Hepatocyte (in vitro differentiated cells): Measurements from ENCODE around the gene SMIM33. TPM values are rescaled to one million over a fixed set of nuclear protein-coding genes. Genes with fewer than 3 reads are reported as not detected.

ENCODE experiments used
- DNase-seq: peaks from one replicate; pipeline ENCODE4 v3.0.0-alpha.2; 2016; ENCODE audit warnings: low spot score
- H2AFZ ChIP-seq: fragments of 200-600 bp; sonication (generic); 2 replicates; pipeline ENCODE4 v1.6.0; 2016; ENCODE audit warnings: antibody characterized with exemption, mild to moderate bottlenecking
- H3K27ac ChIP-seq: fragments of 200-600 bp; sonication (generic); 2 replicates; pipeline ENCODE4 v1.5.1; 2016; ENCODE audit warnings: mild to moderate bottlenecking
- H3K27me3 ChIP-seq: fragments of 200-600 bp; sonication (generic); 2 replicates; pipeline ENCODE4 v1.6.1; 2016
- H3K36me3 ChIP-seq: fragments of 200-600 bp; sonication (generic); replicated peaks from 2 replicates; pipeline ENCODE4 v1.5.1; 2016; ENCODE audit warnings: low read depth; ENCODE audit not compliant: insufficient read depth
- H3K4me1 ChIP-seq: fragments of 200-600 bp; sonication (generic); 2 replicates; pipeline ENCODE4 v1.5.1; 2016; ENCODE audit warnings: mild to moderate bottlenecking, moderate library complexity; ENCODE audit not compliant: insufficient read depth
- H3K4me2 ChIP-seq: fragments of 200-600 bp; sonication (generic); 2 replicates; pipeline ENCODE4 v1.6.0; 2016
- H3K4me3 ChIP-seq: fragments of 200-600 bp; sonication (generic); 2 replicates; pipeline ENCODE4 v1.5.1; 2016; ENCODE audit warnings: mild to moderate bottlenecking
- H3K79me2 ChIP-seq: fragments of 200-600 bp; sonication (generic); 2 replicates; pipeline ENCODE4 v1.6.0; 2017; ENCODE audit warnings: mild to moderate bottlenecking
- H3K9me2 ChIP-seq: fragments of 200-600 bp; sonication (generic); replicated peaks from 2 replicates; pipeline ENCODE4 v1.6.0; 2017; ENCODE audit warnings: mild to moderate bottlenecking; ENCODE audit not compliant: insufficient read depth
- H3K9me3 ChIP-seq: fragments of 200-600 bp; sonication (generic); 2 replicates; pipeline ENCODE4 v1.5.1; 2016; ENCODE audit warnings: low read depth, mild to moderate bottlenecking
- H4K20me1 ChIP-seq: fragments of 200-600 bp; sonication (generic); 2 replicates; pipeline ENCODE4 v1.6.0; 2016; ENCODE audit warnings: mild to moderate bottlenecking; ENCODE audit not compliant: insufficient read depth, poor library complexity, severe bottlenecking
- EZH2 ChIP-seq: fragments of 200-600 bp; sonication (generic); IDR thresholded peaks from 2 replicates; pipeline ENCODE4 v1.6.1; 2016; ENCODE audit warnings: antibody characterized with exemption, mild to moderate bottlenecking, borderline replicate concordance
- EZH2phosphoT487 ChIP-seq: fragments of 200-600 bp; sonication (generic); IDR thresholded peaks from one replicate; pipeline ENCODE4 v1.6.1; 2018; ENCODE audit warnings: antibody characterized with exemption, mild to moderate bottlenecking, low read depth, moderate library complexity; ENCODE audit not compliant: unreplicated experiment, severe bottlenecking
- WGBS: methylation state at CpG from one replicate; pipeline ENCODE4 v1.1.6; 2016; ENCODE audit warnings: low lambda C conversion rate; ENCODE audit errors: missing lambda C conversion rate; 5-methylcytosine and 5-hydroxymethylcytosine counted together
- polyA plus RNA-seq: library from polyadenylated mRNA; unstranded; fragments of >200 nt; fragmentation: Nextera tagmentation; extraction: Ambion mirVana; gene quantifications from 2 replicates; pipeline ENCODE4 v1.2.1, GENCODE V29; 2016
- total RNA-seq: library from RNA; depleted of rRNA; stranded (reverse); fragments of >200 nt; gene quantifications from 2 replicates; pipeline ENCODE4 v1.2.3, GENCODE V29; 2014
- TF ChIP-seq, protein P1 (sequence below): fragments of 200-600 bp; sonication (generic); IDR thresholded peaks from 2 replicates; pipeline ENCODE4 v1.5.1; 2016; ENCODE audit warnings: antibody characterized with exemption, mild to moderate bottlenecking; ENCODE audit not compliant: poor library complexity

SMIM33 gene
- total RNA-seq: not detected in 2 replicates
- polyA plus RNA-seq: not detected in 2 replicates

DNA sequence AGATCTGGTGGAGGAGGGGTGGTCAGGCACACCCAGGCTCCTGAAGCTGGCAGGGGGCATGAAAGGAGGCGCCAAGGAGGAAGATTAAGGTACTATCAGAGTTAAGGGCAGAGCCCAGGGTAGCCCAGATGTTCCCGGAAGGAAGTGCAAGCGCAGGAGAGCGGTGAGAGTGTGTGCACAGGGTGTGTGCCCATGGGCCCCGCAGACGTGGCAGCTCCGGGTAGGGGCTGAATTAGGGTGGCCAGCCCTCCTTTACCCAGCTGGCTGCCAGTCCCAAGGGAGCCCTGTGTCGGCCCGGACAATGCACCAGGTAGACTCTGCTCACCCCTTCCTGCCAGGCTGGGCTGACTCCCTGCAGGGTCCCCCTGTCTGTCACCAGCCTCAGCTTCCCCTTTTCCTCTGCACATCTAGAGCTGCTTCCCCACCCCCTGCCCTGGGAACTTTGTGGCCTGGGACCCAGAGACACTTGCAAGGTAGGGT is at the start of gene SMIM33:
SMIM33 (plus strand) TSS at position 184 of the 480 bp plus-strand sequence; CDS start at position 302, 118 bp downstream.
- no peak within 1 kb of the TSS for H3K4me2 ChIP-seq
- no peak within 1 kb of the TSS for H3K4me3 ChIP-seq
- no peaks in the 10 kb centered on the region for H3K36me3 ChIP-seq
- no peaks in the 10 kb centered on the region for H3K79me2 ChIP-seq
- no peaks in the 10 kb centered on the region for H3K27me3 ChIP-seq
- no peak within 1 kb of the TSS for H3K27ac ChIP-seq
- H3K4me1 ChIP-seq: peaks cover 16% of the 10 kb centered on the region
- no peaks in the 10 kb centered on the region for H3K9me3 ChIP-seq
- WGBS: 85% methylated on average over 9 of the region's 9 CpGs
- H2AFZ ChIP-seq: no peak within 1 kb of the TSS
- H4K20me1 ChIP-seq: no peaks in the 10 kb centered on the region
- no peak for TF ChIP-seq EZH2
- TF ChIP-seq EZH2phosphoT487: no peak
- TF ChIP-seq, protein P1, sequence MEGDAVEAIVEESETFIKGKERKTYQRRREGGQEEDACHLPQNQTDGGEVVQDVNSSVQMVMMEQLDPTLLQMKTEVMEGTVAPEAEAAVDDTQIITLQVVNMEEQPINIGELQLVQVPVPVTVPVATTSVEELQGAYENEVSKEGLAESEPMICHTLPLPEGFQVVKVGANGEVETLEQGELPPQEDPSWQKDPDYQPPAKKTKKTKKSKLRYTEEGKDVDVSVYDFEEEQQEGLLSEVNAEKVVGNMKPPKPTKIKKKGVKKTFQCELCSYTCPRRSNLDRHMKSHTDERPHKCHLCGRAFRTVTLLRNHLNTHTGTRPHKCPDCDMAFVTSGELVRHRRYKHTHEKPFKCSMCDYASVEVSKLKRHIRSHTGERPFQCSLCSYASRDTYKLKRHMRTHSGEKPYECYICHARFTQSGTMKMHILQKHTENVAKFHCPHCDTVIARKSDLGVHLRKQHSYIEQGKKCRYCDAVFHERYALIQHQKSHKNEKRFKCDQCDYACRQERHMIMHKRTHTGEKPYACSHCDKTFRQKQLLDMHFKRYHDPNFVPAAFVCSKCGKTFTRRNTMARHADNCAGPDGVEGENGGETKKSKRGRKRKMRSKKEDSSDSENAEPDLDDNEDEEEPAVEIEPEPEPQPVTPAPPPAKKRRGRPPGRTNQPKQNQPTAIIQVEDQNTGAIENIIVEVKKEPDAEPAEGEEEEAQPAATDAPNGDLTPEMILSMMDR: no peak
- DNase-seq: no peak
- H3K9me2 ChIP-seq: no peaks in the 10 kb centered on the region

DNA sequence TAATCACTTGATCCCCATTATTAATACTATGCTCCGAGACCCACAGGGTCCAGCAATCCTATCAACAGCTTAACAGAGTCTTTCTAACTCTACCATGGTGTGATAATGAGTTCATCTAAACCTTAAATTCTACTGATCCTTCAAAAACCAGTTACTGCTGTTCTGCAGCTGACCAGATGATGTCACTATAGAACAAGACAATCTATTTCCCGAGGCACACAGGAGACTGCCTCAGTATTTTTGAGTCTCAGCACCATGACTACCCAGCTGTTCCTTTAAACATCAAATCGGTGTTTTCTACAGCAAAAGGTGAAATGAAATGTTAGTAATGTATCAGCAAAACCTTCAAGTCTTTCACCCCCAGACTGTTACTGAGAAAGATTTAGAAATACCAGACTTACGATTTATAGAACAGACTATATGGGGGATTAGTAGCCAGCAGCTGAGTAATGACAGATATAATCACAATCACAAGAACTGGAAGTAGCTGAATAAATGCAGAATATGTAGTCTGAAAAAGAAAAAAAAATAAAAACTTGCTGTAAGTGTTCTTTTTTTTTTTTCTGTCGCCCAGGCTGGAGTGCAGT is 48.4 kb upstream of the SMIM33 start:
- TF ChIP-seq EZH2: no peak
- TF ChIP-seq, protein P1: peak; percentile 89
- Histone ChIP-seq H3K4me3 (no peak overlapping the region), H3K9me3 (no peaks in the 10 kb centered on the region), H3K27ac (no peak overlapping the region), H2AFZ (no peak overlapping the region), H3K79me2 (no peaks in the 10 kb centered on the region), H3K27me3 (no peaks in the 10 kb centered on the region), H4K20me1 (no peaks in the 10 kb centered on the region), H3K4me1 (peaks cover 16% of the 10 kb centered on the region), H3K9me2 (no peaks in the 10 kb centered on the region), H3K4me2 (no peak overlapping the region), H3K36me3 (no peaks in the 10 kb centered on the region)
- 42% methylated on average over 5 of the region's 5 CpGs for WGBS
- DNase-seq: peak; percentile 73

DNA sequence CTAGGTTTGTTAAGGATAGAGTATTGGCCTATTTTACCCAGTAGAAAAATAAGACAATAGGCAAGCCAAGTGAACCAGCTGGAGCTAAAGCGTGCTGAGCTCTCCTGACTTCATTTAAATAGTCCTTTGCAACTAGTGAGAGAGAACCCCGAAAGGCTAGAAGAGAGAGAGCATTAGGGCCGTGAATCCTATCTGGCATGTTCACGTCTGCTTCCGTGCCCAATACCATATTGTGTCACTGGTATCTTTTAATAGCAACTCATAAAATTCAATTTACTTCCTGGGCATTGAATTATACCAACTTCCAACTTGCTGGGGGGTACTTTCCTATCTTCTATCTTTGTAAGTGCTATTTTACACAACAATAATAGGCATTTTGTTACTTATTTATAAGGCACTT is 45.3 kb upstream of the SMIM33 start:
- Histone ChIP-seq H3K36me3 (no peaks in the 10 kb centered on the region), H3K4me2 (no peak overlapping the region), H3K79me2 (no peaks in the 10 kb centered on the region), H3K27ac (no peak overlapping the region), H4K20me1 (no peaks in the 10 kb centered on the region), H3K4me3 (no peak overlapping the region), H3K9me3 (no peaks in the 10 kb centered on the region), H3K27me3 (no peaks in the 10 kb centered on the region), H2AFZ (no peak overlapping the region), H3K4me1 (no peaks in the 10 kb centered on the region), H3K9me2 (no peaks in the 10 kb centered on the region)
- DNase-seq: no peak
- 88% methylated on average over 5 of the region's 5 CpGs for WGBS
- TF ChIP-seq EZH2phosphoT487 (no peak), EZH2 (no peak)
- TF ChIP-seq, protein P1: no peak
